IMR-90 (cell line): ENCODE data around the gene FOCAD. TPM values are rescaled to one million over a fixed set of nuclear protein-coding genes. Genes with fewer than 3 reads are reported as not detected.

Experiments used
- ATAC-seq: fragments of 200-7000 bp; cut with Tn5 transposase; 2 replicates; pipeline ENCODE4 v1.9.1; 2020; ENCODE audit warnings: low read depth, mild to moderate bottlenecking, moderate library complexity
- BruUV-seq: library from RNA; stranded (reverse); fragments of 400-500 nt; replicated peaks from 2 replicates; lab custom pipeline; 2021; lab: Mats Ljungman, UMichigan
- CTCF ChIA-PET: fragments of 300-600 bp; formaldehyde crosslinking; extraction: SDS; loops from one replicate; lab custom pipeline; 2021; ENCODE audit warnings: antibody characterized with exemption; lab: Yijun Ruan, JAX
- POLR2A ChIA-PET: fragments of 300-600 bp; sonication (Branson Sonifier 250); formaldehyde crosslinking; loops from one replicate; lab custom pipeline; 2022; ENCODE audit warnings: antibody characterized with exemption; ENCODE audit not compliant: unreplicated experiment; lab: Charles Lee
- DNase-seq: peaks from one replicate; pipeline ENCODE4 v3.0.0; 2013
- H2AFZ ChIP-seq: replicated peaks from 2 replicates; pipeline ENCODE3; 2013; ENCODE audit warnings: low read length, mild to moderate bottlenecking; ENCODE audit not compliant: poor library complexity
- H2AK5ac ChIP-seq: 2 replicates; pipeline ENCODE4 v1.6.1; 2013; ENCODE audit warnings: low read depth, low read length, inconsistent platforms
- H2AK9ac ChIP-seq: replicated peaks from 2 replicates; pipeline ENCODE3; 2013; ENCODE audit warnings: mild to moderate bottlenecking, low read depth, low read length, moderate library complexity; ENCODE audit not compliant: poor library complexity
- H2BK120ac ChIP-seq: 2 replicates; pipeline ENCODE4 v1.6.1; 2013; ENCODE audit warnings: low read depth, low read length, inconsistent platforms
- H2BK15ac ChIP-seq: 3 replicates; pipeline ENCODE4 v1.6.1; 2013; ENCODE audit warnings: low read depth, low read length, inconsistent platforms
- H2BK20ac ChIP-seq: 2 replicates; pipeline ENCODE4 v1.6.1; 2013; ENCODE audit warnings: low read depth, mild to moderate bottlenecking, inconsistent platforms, low read length, moderate library complexity
- H2BK5ac ChIP-seq: 2 replicates; pipeline ENCODE4 v1.6.1; 2013; ENCODE audit warnings: mild to moderate bottlenecking, low read depth, low read length, inconsistent platforms; ENCODE audit not compliant: poor library complexity, severe bottlenecking
- H3K14ac ChIP-seq: replicated peaks from 2 replicates; pipeline ENCODE4 v1.6.1; 2013; ENCODE audit warnings: low read depth, low read length, inconsistent platforms
- H3K18ac ChIP-seq: 2 replicates; pipeline ENCODE4 v1.6.1; 2013; ENCODE audit warnings: low read depth, low read length, control low read depth
- H3K23ac ChIP-seq: 2 replicates; pipeline ENCODE4 v1.6.1; 2013; ENCODE audit warnings: low read depth, low read length, inconsistent platforms
- H3K27ac ChIP-seq: 2 replicates; pipeline ENCODE4 v1.5.1; 2013; ENCODE audit warnings: mild to moderate bottlenecking, control low read depth, low read length; ENCODE audit not compliant: insufficient read depth
- H3K27me3 ChIP-seq: 2 replicates; pipeline ENCODE4 v1.6.1; 2013; ENCODE audit warnings: low read length; ENCODE audit not compliant: control insufficient read depth, insufficient read depth
- H3K36me3 ChIP-seq: 2 replicates; pipeline ENCODE4 v1.6.1; 2013; ENCODE audit warnings: low read length, mixed read lengths; ENCODE audit not compliant: control insufficient read depth, insufficient read depth
- H3K4ac ChIP-seq: 2 replicates; pipeline ENCODE4 v1.6.1; 2013; ENCODE audit warnings: low read depth, low read length, inconsistent platforms
- H3K4me1 ChIP-seq: 2 replicates; pipeline ENCODE4 v1.6.1; 2013; ENCODE audit warnings: low read length, mixed read lengths; ENCODE audit not compliant: control insufficient read depth, insufficient read depth
- H3K4me2 ChIP-seq: 2 replicates; pipeline ENCODE4 v1.6.1; 2013; ENCODE audit warnings: low read depth, mild to moderate bottlenecking, control low read depth, low read length, moderate library complexity
- H3K4me3 ChIP-seq: 2 replicates; pipeline ENCODE4 v1.5.1; 2013; ENCODE audit warnings: low read depth, mild to moderate bottlenecking, control low read depth, low read length, moderate library complexity; ENCODE audit not compliant: insufficient read depth
- H3K56ac ChIP-seq: 2 replicates; pipeline ENCODE4 v1.6.1; 2013; ENCODE audit warnings: low read length, inconsistent platforms; ENCODE audit not compliant: insufficient read depth; ENCODE audit errors: extremely low read depth
- H3K79me1 ChIP-seq, 2 experiments: 2 replicates each; pipeline ENCODE4 v1.6.1; 2013; ENCODE audit warnings: low read length in 2 of 2, inconsistent platforms in 1 of 2, low read depth in 1 of 2
- H3K9ac ChIP-seq: 2 replicates; pipeline ENCODE4 v1.6.1; 2013; ENCODE audit warnings: low read depth, low read length, control low read depth
- H3K9me1 ChIP-seq: 2 replicates; pipeline ENCODE4 v1.6.1; 2013; ENCODE audit warnings: low read length, inconsistent platforms; ENCODE audit not compliant: insufficient read depth
- H3K9me3 ChIP-seq: 2 replicates; pipeline ENCODE4 v1.6.1; 2013; ENCODE audit warnings: low read length; ENCODE audit not compliant: control insufficient read depth, insufficient read depth
- H4K20me1 ChIP-seq: 2 replicates; pipeline ENCODE4 v1.6.1; 2013; ENCODE audit warnings: low read length, inconsistent platforms; ENCODE audit not compliant: insufficient read depth
- H4K5ac ChIP-seq: 2 replicates; pipeline ENCODE4 v1.6.1; 2013; ENCODE audit warnings: mild to moderate bottlenecking, low read depth, low read length, control low read depth
- H4K8ac ChIP-seq, 2 experiments: 2 replicates each; pipeline ENCODE4 v1.6.1; 2013; ENCODE audit warnings: low read depth in 2 of 2, low read length in 2 of 2, control low read depth in 1 of 2, inconsistent platforms in 1 of 2
- H4K91ac ChIP-seq: 2 replicates; pipeline ENCODE4 v1.6.1; 2013; ENCODE audit warnings: low read depth, low read length, inconsistent platforms; ENCODE audit not compliant: insufficient read depth
- CEBPB ChIP-seq: IDR thresholded peaks from 2 replicates; pipeline ENCODE4 v1.6.1; 2012; ENCODE audit warnings: low read depth, low read length, improper control_type of control experiment
- NFE2L2 ChIP-seq: fragments of 150-350 bp; IDR thresholded peaks from 2 replicates; pipeline ENCODE4 v1.6.1; 2016; ENCODE audit warnings: low read depth, mild to moderate bottlenecking, low read length
- RAD21 ChIP-seq: IDR thresholded peaks from 2 replicates; pipeline ENCODE4 v1.6.1; 2012; ENCODE audit warnings: low read length, improper control_type of control experiment
- WGBS, 2 experiments: methylation state at CpG; one replicate each; pipeline versions ENCODE4 v1.1.5 to v1.1.7; 2013; ENCODE audit warnings: missing lambda C conversion rate in 2 of 2; ENCODE audit not compliant: insufficient read length in 1 of 2; ENCODE audit errors: extremely low coverage in 2 of 2; 5-methylcytosine and 5-hydroxymethylcytosine counted together
- dilution Hi-C: fragments of 300-500 bp; cut with HindIII; formaldehyde crosslinking; loops from one replicate; pipeline ENCODE4 v1.14.3; 2018; ENCODE audit warnings: low sequenced_read_pairs; ENCODE audit not compliant: unreplicated experiment
- in situ Hi-C: fragments of 300-500 bp; cut with MboI; formaldehyde crosslinking; loops from 3 replicates; pipeline ENCODE4 v1.14.3; 2019; ENCODE audit warnings: low sequenced_read_pairs, inconsistent platforms, mixed read lengths
- intact Hi-C: fragments of 100-400 bp; cut with micrococcal nuclease; formaldehyde crosslinking; loops from 2 replicates; pipeline ENCODE4 v1.10.0; 2022
- polyA plus RNA-seq, 3 experiments: library from polyadenylated mRNA; depleted of rRNA; stranded (reverse); fragments of >200 nt; gene quantifications; 2 replicates each; pipeline ENCODE4 v1.2.3, GENCODE V29; 2012; ENCODE audit warnings: low replicate concordance in 1 of 3
- total RNA-seq: library from RNA; depleted of rRNA; stranded (reverse); fragments of >200 nt; gene quantifications from 2 replicates; pipeline ENCODE4 v1.2.3, GENCODE V29; 2012

Gene FOCAD
- total and polyA plus RNA-seq, 2 of the 4 experiments (the other 2 are of a cell fraction): 28.8 to 91.2 TPM

DNA sequence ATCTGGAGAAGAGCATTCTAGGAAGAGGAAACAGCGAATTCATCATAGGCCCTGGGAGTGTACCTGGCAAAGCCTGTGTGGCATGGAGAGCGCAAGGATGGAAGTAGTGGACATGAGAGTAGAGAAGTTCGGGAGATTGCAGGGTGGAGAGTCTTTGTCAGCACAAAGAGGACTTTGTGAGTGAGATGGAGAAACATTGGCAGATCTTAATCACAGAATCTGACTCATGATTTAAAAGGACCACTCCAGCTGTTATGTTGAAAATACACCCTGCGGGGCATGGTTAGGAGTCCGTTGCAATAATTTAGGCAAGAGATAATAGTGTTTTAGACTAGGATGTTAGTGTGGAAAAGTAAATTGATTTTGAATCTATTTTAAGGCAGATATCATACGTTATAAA is 230.5 kb downstream of the FOCAD start:
- in situ Hi-C loops: no loop called here
- CTCF ChIA-PET: interaction anchor here (0.6 kb wide), 1 partner anchor 12 kb away, joined by 3 read pairs; no protein-coding TSS in a partner anchor

More for the DNA sequence above, 230.5 kb downstream of the FOCAD start:
- Histone ChIP-seq H3K18ac (no peak overlapping the region), H3K4me3 (no peak overlapping the region), H4K8ac (no peak overlapping the region), H2BK120ac (no peak overlapping the region), H2BK5ac (no peak overlapping the region), H3K79me1 (no peaks in the 10 kb centered on the region), H3K4me2 (no peak overlapping the region), H3K4me1 (no peaks in the 10 kb centered on the region), H2AFZ (no peak overlapping the region), H4K91ac (no peak overlapping the region), H2AK5ac (no peak overlapping the region), H3K4ac (no peak overlapping the region), H3K14ac (no peak overlapping the region), H2BK20ac (no peak overlapping the region), H2AK9ac (no peak overlapping the region), H3K56ac (no peak overlapping the region), H4K20me1 (no peaks in the 10 kb centered on the region), H3K9ac (no peak overlapping the region), H3K27ac (no peak overlapping the region), H4K5ac (no peak overlapping the region), H3K36me3 (peaks cover 3% of the 10 kb centered on the region; the same call in 1 of the 2 replicates), H3K23ac (no peak overlapping the region), H3K27me3 (no peaks in the 10 kb centered on the region), H3K9me3 (no peaks in the 10 kb centered on the region), H2BK15ac (no peak overlapping the region), H3K9me1 (no peaks in the 10 kb centered on the region)
- BruUV-seq: no TSS peak
- intact Hi-C loops: no loop called here
- no peak for TF ChIP-seq NFE2L2
- no peak for TF ChIP-seq CEBPB
- no peak for TF ChIP-seq RAD21
- WGBS, 2 experiments: 92% methylated on average over 5 of the region's 6 CpGs; no CpG with 5 or more reads in 1 of the 2 experiments
- dilution Hi-C loops: no loop called here
- no peak for ATAC-seq
- POLR2A ChIA-PET: no interaction called here
- no peak for DNase-seq
